HEK293 (cell line): ENCODE results near the gene DNAJC27.
A peak's percentile ranks its signal among the peaks of the same experiment; 100 is the strongest.

Source experiments
- CTCF ChIA-PET: fragments of 350-600 bp; formaldehyde crosslinking; extraction: SDS; loops from one replicate; lab custom pipeline; 2021; ENCODE audit warnings: antibody characterized with exemption; lab: Yijun Ruan, JAX
- POLR2A ChIA-PET: fragments of 300-600 bp; formaldehyde crosslinking; extraction: SDS; loops from one replicate; lab custom pipeline; 2020; ENCODE audit warnings: antibody characterized with exemption, inconsistent platforms; lab: Yijun Ruan, JAX
- H3K27ac ChIP-seq: fragments of 200-500 bp; sonication (Bioruptor generic); 2 replicates; pipeline ENCODE4 v1.5.1; 2014; ENCODE audit warnings: low read depth, low read length, control low read depth, inconsistent platforms; ENCODE audit errors: extremely low read depth
- H3K36me3 ChIP-seq, 2 experiments: fragments of 200-500 bp in 1 of 2; sonication (Bioruptor generic) in 1 of 2; 1 replicate in 1 of 2; 2 replicates in 1 of 2; pipeline ENCODE4 v1.5.1; 2014 to 2017; ENCODE audit warnings: inconsistent platforms in 2 of 2, low read length in 2 of 2; ENCODE audit not compliant: control insufficient read depth in 2 of 2, insufficient read depth in 1 of 2
- H3K4me1 ChIP-seq: fragments of 200-500 bp; sonication (Bioruptor generic); 2 replicates; pipeline ENCODE4 v1.5.1; 2014; ENCODE audit warnings: mild to moderate bottlenecking, low read length, inconsistent platforms; ENCODE audit not compliant: control insufficient read depth, insufficient read depth
- H3K4me3 ChIP-seq: 2 replicates; pipeline ENCODE4 v1.5.1; 2011; ENCODE audit warnings: low read depth, mild to moderate bottlenecking, control low read depth, low read length, moderate library complexity
- H3K9me3 ChIP-seq: fragments of 200-500 bp; sonication (Bioruptor generic); 2 replicates; pipeline ENCODE4 v1.5.1; 2014; ENCODE audit warnings: low read depth, low read length, inconsistent platforms; ENCODE audit not compliant: control insufficient read depth, insufficient read depth
- GLIS1 ChIP-seq: fragments of 450-650 bp; formaldehyde crosslinking; IDR thresholded peaks from 2 replicates; pipeline ENCODE4 v1.5.1; 2016; ENCODE audit warnings: missing biosample characterization, missing genetic modification characterization
- KLF9 ChIP-seq: fragments of 450-650 bp; formaldehyde crosslinking; IDR thresholded peaks from 2 replicates; pipeline ENCODE4 v1.5.1; 2016; ENCODE audit warnings: missing biosample characterization, missing genetic modification characterization, low read depth
- OSR2 ChIP-seq: fragments of 450-650 bp; formaldehyde crosslinking; IDR thresholded peaks from 2 replicates; pipeline ENCODE4 v1.5.1; 2016; ENCODE audit warnings: missing biosample characterization, missing genetic modification characterization
- SP3 ChIP-seq: fragments of 450-650 bp; formaldehyde crosslinking; IDR thresholded peaks from 2 replicates; pipeline ENCODE4 v1.5.1; 2016; ENCODE audit warnings: missing biosample characterization, missing genetic modification characterization
- ZFP41 ChIP-seq: fragments of 450-650 bp; formaldehyde crosslinking; IDR thresholded peaks from 2 replicates; pipeline ENCODE4 v1.5.1; 2016; ENCODE audit warnings: missing biosample characterization, missing genetic modification characterization, borderline replicate concordance
- ZNF138 ChIP-seq: fragments of 450-650 bp; formaldehyde crosslinking; IDR thresholded peaks from 2 replicates; pipeline ENCODE4 v1.5.1; 2016; ENCODE audit warnings: missing biosample characterization, missing genetic modification characterization, borderline replicate concordance
- ZNF140 ChIP-seq: fragments of 450-650 bp; formaldehyde crosslinking; IDR thresholded peaks from 2 replicates; pipeline ENCODE4 v1.5.1; 2016; ENCODE audit warnings: missing biosample characterization, missing genetic modification characterization
- ZNF19 ChIP-seq: fragments of 450-650 bp; formaldehyde crosslinking; IDR thresholded peaks from 2 replicates; pipeline ENCODE4; 2016; ENCODE audit warnings: missing biosample characterization, missing genetic modification characterization, low read depth
- ZNF221 ChIP-seq: fragments of 450-650 bp; formaldehyde crosslinking; IDR thresholded peaks from 2 replicates; pipeline ENCODE4 v1.5.1; 2017; ENCODE audit warnings: missing biosample characterization, missing genetic modification characterization, borderline replicate concordance
- ZNF266 ChIP-seq: fragments of 450-650 bp; formaldehyde crosslinking; IDR thresholded peaks from 2 replicates; pipeline ENCODE4 v1.5.1; 2016; ENCODE audit warnings: missing biosample characterization, missing genetic modification characterization, low read depth
- ZNF311 ChIP-seq: fragments of 450-650 bp; formaldehyde crosslinking; IDR thresholded peaks from 2 replicates; pipeline ENCODE4 v1.5.1; 2017; ENCODE audit warnings: missing biosample characterization, missing genetic modification characterization, borderline replicate concordance
- ZNF324 ChIP-seq: fragments of 450-650 bp; formaldehyde crosslinking; IDR thresholded peaks from 2 replicates; pipeline ENCODE4 v1.5.1; 2016; ENCODE audit warnings: missing biosample characterization, missing genetic modification characterization
- ZNF341 ChIP-seq: fragments of 450-650 bp; formaldehyde crosslinking; IDR thresholded peaks from 2 replicates; pipeline ENCODE4; 2016; ENCODE audit warnings: low read depth, missing biosample characterization, missing genetic modification characterization
- ZNF585B ChIP-seq: fragments of 450-650 bp; formaldehyde crosslinking; IDR thresholded peaks from 2 replicates; pipeline ENCODE4 v1.5.1; 2016; ENCODE audit warnings: missing biosample characterization, missing genetic modification characterization
- ZNF610 ChIP-seq: fragments of 450-650 bp; formaldehyde crosslinking; IDR thresholded peaks from 2 replicates; pipeline ENCODE4 v1.5.1; 2016; ENCODE audit warnings: missing biosample characterization, missing genetic modification characterization, borderline replicate concordance
- ZSCAN30 ChIP-seq: fragments of 450-650 bp; IDR thresholded peaks from 2 replicates; pipeline ENCODE4 v1.5.1; 2018; ENCODE audit warnings: missing biosample characterization, mild to moderate bottlenecking, missing genetic modification characterization, moderate library complexity
- TF ChIP-seq, protein P1 (sequence below): fragments of 450-650 bp; formaldehyde crosslinking; IDR thresholded peaks from 2 replicates; pipeline ENCODE4 v1.5.1; 2016; ENCODE audit warnings: missing biosample characterization, missing genetic modification characterization
- TF ChIP-seq, protein P2 (sequence below): fragments of 450-650 bp; formaldehyde crosslinking; IDR thresholded peaks from 2 replicates; pipeline ENCODE4 v1.5.1; 2016; ENCODE audit warnings: missing biosample characterization, missing genetic modification characterization
- TF ChIP-seq, protein P3 (sequence below): fragments of 450-650 bp; formaldehyde crosslinking; IDR thresholded peaks from 2 replicates; pipeline ENCODE4 v1.5.1; 2016; ENCODE audit warnings: missing biosample characterization, missing genetic modification characterization, low read depth
- TF ChIP-seq, protein P4 (sequence below): sonication (generic); formaldehyde crosslinking; IDR thresholded peaks from 2 replicates; pipeline ENCODE4 v1.8.1; 2022; ENCODE audit warnings: mild to moderate bottlenecking, moderate library complexity, missing genetic modification reagents

The DNAJC27 gene

DNA sequence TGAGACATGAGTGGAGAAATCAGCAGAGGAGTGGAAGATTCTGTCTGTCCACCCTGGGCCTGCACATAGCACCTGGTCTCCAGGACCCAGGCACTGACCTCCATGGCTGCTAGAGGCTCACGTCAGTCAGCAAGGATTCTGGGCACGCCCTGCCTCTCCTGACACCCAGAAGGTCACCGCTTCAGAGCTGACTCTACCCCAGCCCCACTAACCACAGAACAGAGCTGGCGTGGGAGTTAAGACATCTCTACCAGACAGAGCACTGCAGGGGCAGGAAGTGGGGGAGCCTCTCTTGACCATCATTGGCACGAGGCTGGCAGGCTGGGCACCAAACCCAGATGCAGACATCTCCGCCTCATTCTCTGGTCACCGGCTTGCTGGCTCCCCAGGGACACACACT is 54.7 kb downstream of the DNAJC27 start:
- CTCF ChIA-PET: interaction anchor here (0.6 kb wide), 1 partner anchor 90 kb away, joined by 3 read pairs; no protein-coding TSS in a partner anchor
- TF ChIP-seq ZFP41 (tag by site-specific recombination) (no peak), ZNF324 (tag by site-specific recombination) (no peak), ZNF19 (tag by site-specific recombination) (no peak), SP3 (tag by site-specific recombination) (no peak), ZNF138 (tag by site-specific recombination) (no peak), ZSCAN30 (tag by site-specific recombination) (no peak), ZNF341 (tag by site-specific recombination) (no peak), ZNF221 (tag by site-specific recombination) (no peak), KLF9 (tag by site-specific recombination) (no peak), ZNF311 (tag by site-specific recombination) (no peak), ZNF140 (tag by site-specific recombination) (no peak), ZNF585B (tag by site-specific recombination) (no peak)
- TF ChIP-seq, protein P1, sequence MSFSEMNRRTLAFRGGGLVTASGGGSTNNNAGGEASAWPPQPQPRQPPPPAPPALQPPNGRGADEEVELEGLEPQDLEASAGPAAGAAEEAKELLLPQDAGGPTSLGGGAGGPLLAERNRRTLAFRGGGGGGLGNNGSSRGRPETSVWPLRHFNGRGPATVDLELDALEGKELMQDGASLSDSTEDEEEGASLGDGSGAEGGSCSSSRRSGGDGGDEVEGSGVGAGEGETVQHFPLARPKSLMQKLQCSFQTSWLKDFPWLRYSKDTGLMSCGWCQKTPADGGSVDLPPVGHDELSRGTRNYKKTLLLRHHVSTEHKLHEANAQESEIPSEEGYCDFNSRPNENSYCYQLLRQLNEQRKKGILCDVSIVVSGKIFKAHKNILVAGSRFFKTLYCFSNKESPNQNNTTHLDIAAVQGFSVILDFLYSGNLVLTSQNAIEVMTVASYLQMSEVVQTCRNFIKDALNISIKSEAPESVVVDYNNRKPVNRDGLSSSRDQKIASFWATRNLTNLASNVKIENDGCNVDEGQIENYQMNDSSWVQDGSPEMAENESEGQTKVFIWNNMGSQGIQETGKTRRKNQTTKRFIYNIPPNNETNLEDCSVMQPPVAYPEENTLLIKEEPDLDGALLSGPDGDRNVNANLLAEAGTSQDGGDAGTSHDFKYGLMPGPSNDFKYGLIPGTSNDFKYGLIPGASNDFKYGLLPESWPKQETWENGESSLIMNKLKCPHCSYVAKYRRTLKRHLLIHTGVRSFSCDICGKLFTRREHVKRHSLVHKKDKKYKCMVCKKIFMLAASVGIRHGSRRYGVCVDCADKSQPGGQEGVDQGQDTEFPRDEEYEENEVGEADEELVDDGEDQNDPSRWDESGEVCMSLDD (tag by site-specific recombination): no peak
- TF ChIP-seq, protein P2, sequence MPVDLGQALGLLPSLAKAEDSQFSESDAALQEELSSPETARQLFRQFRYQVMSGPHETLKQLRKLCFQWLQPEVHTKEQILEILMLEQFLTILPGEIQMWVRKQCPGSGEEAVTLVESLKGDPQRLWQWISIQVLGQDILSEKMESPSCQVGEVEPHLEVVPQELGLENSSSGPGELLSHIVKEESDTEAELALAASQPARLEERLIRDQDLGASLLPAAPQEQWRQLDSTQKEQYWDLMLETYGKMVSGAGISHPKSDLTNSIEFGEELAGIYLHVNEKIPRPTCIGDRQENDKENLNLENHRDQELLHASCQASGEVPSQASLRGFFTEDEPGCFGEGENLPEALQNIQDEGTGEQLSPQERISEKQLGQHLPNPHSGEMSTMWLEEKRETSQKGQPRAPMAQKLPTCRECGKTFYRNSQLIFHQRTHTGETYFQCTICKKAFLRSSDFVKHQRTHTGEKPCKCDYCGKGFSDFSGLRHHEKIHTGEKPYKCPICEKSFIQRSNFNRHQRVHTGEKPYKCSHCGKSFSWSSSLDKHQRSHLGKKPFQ (tag by site-specific recombination): no peak
- TF ChIP-seq, protein P3, sequence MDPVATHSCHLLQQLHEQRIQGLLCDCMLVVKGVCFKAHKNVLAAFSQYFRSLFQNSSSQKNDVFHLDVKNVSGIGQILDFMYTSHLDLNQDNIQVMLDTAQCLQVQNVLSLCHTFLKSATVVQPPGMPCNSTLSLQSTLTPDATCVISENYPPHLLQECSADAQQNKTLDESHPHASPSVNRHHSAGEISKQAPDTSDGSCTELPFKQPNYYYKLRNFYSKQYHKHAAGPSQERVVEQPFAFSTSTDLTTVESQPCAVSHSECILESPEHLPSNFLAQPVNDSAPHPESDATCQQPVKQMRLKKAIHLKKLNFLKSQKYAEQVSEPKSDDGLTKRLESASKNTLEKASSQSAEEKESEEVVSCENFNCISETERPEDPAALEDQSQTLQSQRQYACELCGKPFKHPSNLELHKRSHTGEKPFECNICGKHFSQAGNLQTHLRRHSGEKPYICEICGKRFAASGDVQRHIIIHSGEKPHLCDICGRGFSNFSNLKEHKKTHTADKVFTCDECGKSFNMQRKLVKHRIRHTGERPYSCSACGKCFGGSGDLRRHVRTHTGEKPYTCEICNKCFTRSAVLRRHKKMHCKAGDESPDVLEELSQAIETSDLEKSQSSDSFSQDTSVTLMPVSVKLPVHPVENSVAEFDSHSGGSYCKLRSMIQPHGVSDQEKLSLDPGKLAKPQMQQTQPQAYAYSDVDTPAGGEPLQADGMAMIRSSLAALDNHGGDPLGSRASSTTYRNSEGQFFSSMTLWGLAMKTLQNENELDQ (tag by site-specific recombination): no peak
- TF ChIP-seq, protein P4, sequence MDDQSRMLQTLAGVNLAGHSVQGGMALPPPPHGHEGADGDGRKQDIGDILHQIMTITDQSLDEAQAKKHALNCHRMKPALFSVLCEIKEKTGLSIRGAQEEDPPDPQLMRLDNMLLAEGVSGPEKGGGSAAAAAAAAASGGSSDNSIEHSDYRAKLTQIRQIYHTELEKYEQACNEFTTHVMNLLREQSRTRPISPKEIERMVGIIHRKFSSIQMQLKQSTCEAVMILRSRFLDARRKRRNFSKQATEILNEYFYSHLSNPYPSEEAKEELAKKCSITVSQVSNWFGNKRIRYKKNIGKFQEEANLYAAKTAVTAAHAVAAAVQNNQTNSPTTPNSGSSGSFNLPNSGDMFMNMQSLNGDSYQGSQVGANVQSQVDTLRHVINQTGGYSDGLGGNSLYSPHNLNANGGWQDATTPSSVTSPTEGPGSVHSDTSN (CRISPR knock-in tag): no peak
- Histone ChIP-seq H3K36me3 (peaks cover 8 to 54% of the 10 kb centered on the region in 2 experiments; a peak in 2 of 3 replicates), H3K9me3 (no peaks in the 10 kb centered on the region), H3K27ac (no peak overlapping the region), H3K4me1 (no peaks in the 10 kb centered on the region; the same call in 1 of the 2 replicates), H3K4me3 (no peak overlapping the region)
- POLR2A ChIA-PET: no interaction called here

DNA sequence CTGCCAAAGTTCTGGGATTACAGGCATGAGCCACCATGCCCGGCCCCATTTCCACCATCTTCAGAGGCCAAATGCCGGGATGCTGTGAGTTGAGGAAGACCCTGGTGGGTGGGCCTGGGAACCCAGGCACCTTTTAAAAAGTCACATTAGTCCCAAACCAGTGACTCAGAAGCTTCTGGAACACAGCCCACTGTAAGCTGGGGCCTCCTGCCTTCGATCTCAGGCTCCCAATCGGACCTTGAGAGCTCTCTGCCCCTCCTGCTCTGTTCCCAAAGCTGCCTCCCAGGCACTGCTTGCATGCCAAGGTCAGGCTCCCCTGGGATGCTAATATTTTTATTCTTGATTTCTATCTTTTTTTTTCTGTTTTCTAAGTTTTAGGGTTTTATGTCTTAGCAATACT is 56.0 kb downstream of the DNAJC27 start:
- Histone ChIP-seq H3K36me3 (peaks cover 11 to 62% of the 10 kb centered on the region in 2 experiments; a peak in 2 of 3 replicates), H3K4me3 (no peak overlapping the region), H3K27ac (no peak overlapping the region), H3K4me1 (no peaks in the 10 kb centered on the region; the same call in 1 of the 2 replicates), H3K9me3 (no peaks in the 10 kb centered on the region)
- CTCF ChIA-PET: interaction anchor here (0.6 kb wide), 1 partner anchor 213 kb away, joined by 3 read pairs; no protein-coding TSS in a partner anchor
- TF ChIP-seq GLIS1 (tag by site-specific recombination) (0 out of 2 replicates have a peak, but pooled peaks have one; percentile 23), ZNF266 (no peak), ZNF610 (no peak), OSR2 (tag by site-specific recombination) (no peak)
- POLR2A ChIA-PET: no interaction called here
